Fibroblast of villous mesenchyme (primary cell): ENCODE results near the gene KANK3. TPM values are rescaled to one million over a fixed set of nuclear protein-coding genes. Genes with fewer than 3 reads are reported as not detected.

Experiments used
- small RNA-seq: library from RNA; depleted of rRNA; stranded (forward); fragments of <200 nt; gene quantifications from one replicate; pipeline ENCODE3, GENCODE V24; 2012
- total RNA-seq: library from RNA; depleted of rRNA; stranded (reverse); fragments of >200 nt; gene quantifications from 2 replicates; pipeline ENCODE4 v1.2.3, GENCODE V29; 2012

Gene KANK3
- total RNA-seq, 1 donor, result under 0.01 TPM

Small RNAs within 50 kb of the gene (small RNA-seq; reads per million reads assigned to genes)
- 0.47 reads per million for gene MIR4999

Other genes starting within 250 kb of the KANK3 start
- not detected in 2 replicates for gene FBN3, start 193.7 kb downstream of the KANK3 start, total RNA-seq
- 6.0 and 10.3 TPM in 2 replicates for gene CERS4, start 133.9 kb downstream of the KANK3 start, total RNA-seq
- 18.1 and 29.0 TPM in 2 replicates for gene CD320, start 34.9 kb downstream of the KANK3 start, total RNA-seq
- 9.1 and 18.4 TPM in 2 replicates for gene NDUFA7, start 21.9 kb downstream of the KANK3 start, total RNA-seq
- 86.4 and 117 TPM in 2 replicates for gene RPS28, start 21.8 kb downstream of the KANK3 start, total RNA-seq
- gene ANGPTL4, start 20.9 kb upstream of the KANK3 start, total RNA-seq, result 0.64 and 1.3 TPM in 2 replicates
- gene RAB11B, start 47.1 kb upstream of the KANK3 start, total RNA-seq, result 27.6 and 27.7 TPM in 2 replicates
- 51.8 and 70.9 TPM in 2 replicates for gene MARCHF2, start 70.0 kb upstream of the KANK3 start, total RNA-seq
- 41.9 and 49.0 TPM in 2 replicates for gene HNRNPM, start 101.7 kb upstream of the KANK3 start, total RNA-seq
- under 0.01 TPM in 1 of 2 replicates, not detected in the other for gene PRAM1, start 159.4 kb upstream of the KANK3 start, total RNA-seq
- 5.2 and 6.4 TPM in 2 replicates for gene ZNF414, start 170.9 kb upstream of the KANK3 start, total RNA-seq
- 0.32 and 1.3 TPM in 2 replicates for gene MYO1F, start 234.2 kb upstream of the KANK3 start, total RNA-seq